SKM-1 treated with dmso at 0.1 percent for 144 hours (cell line): Measurements from ENCODE around the gene EMP3.
"Not testable (repeated sequence)": the region's sequence is repeated elsewhere in the genome, so short reads cannot be mapped to it uniquely, and the experiment has no call there.

Source experiments
- DNase-seq: peaks from one replicate; lab custom pipeline; 2025; ENCODE audit not compliant: unreplicated experiment; lab: John Stamatoyannopoulos, UW

EMP3 gene

DNA sequence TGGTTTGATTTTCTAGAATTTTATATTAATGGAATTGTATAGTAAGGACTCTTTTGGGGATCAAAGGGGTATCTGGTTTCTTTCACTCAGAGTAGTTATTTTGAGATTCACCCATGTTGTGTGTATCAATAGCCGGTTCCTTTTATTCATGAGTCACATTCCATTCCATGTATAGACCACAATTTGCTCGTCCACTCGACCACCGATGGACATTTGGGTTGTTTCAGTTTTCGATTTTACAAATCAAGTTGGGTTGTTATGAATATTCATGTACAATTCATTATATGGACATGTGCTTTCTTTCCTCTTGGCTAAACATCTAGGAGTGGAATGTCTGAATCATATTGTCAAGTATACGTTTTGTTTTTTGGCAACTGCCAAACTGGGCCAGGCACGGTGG lies 9.6 kb upstream of the EMP3 start:
- no peak for DNase-seq

DNA sequence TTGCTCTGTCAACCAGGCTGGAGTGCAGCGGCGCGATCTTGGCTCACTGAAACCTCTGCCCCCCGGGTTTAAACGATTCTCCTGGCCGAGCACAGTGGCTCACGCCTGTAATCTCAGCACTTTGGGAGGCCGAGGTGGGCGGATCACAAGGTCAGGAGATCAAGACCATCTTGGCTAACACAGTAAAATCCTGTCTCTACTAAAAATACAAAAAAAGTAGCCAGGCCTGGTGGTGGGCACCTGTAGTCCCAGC lies 7.7 kb upstream of the EMP3 start:
- DNase-seq: not testable (repeated sequence)

- no peak for DNase-seq
These were observed 6.9 kb upstream of the EMP3 start for GRCh38 chr19:48318286-48318987.

GRCh38 chr19:48319647-48320541 lies 5.5 kb upstream of the EMP3 start:
- DNase-seq: no peak

- peak; percentile 70 for DNase-seq
These were observed 4.1 kb upstream of the EMP3 start for GRCh38 chr19:48321372-48321621.

DNA sequence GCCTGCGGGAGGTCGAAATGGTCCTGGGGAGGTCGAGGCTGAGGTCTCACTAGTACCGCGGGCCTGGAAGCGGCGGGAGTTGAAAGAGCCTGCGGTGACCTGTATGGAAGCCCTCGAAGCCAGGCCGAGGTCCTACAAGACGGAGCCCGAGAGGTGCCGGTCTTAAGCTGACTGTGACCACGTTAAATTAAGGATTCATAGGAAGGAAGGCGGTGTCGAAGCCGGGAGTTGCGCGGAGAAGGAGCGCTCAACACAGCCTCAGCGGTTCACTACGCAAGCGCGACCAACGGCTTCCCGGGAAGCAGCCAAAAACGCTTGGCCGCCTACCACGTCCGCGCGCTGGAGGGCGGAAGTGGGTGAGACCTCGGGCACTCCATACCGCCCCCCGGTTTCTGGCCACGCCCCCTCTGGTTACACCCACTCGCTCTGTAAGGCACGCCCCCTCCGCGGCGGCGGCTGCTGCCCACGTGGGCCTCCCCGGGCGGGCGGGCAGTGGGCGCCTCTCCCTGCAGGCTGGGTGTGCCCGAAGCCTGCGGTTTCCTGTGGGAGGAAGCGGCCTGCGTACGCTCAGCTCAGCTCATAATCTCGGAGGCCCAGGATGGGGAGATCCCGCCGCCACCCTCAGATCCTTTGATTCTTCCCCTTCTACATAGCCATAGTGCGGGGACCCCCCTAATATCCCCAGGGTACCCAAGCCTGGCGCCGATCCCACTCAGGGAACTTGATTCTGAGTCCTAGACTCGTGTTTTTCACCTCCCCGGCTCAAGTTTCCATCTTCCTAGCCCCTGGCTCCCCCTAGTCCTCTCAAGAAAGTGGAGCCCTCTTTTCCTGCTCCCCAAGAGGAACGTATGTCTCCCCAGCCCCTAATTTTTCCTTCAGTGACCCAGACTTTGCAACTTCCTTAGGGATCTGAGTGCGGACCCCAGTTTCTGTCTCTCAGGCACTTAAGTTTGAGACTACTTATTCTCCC lies 3.4 kb upstream of the EMP3 start:
- DNase-seq: peak; percentile 77

- no peak for DNase-seq
These were observed 4.0 kb downstream of the EMP3 start for GRCh38 chr19:48329167-48329891.

- no peak for DNase-seq
These were observed 4.8 kb downstream of the EMP3 start for GRCh38 chr19:48330012-48330681.

- no peak for DNase-seq
These were observed 7.0 kb downstream of the EMP3 start for GRCh38 chr19:48332351-48332661.

- no peak for DNase-seq
These were observed 7.5 kb downstream of the EMP3 start for GRCh38 chr19:48332662-48333466.

DNA sequence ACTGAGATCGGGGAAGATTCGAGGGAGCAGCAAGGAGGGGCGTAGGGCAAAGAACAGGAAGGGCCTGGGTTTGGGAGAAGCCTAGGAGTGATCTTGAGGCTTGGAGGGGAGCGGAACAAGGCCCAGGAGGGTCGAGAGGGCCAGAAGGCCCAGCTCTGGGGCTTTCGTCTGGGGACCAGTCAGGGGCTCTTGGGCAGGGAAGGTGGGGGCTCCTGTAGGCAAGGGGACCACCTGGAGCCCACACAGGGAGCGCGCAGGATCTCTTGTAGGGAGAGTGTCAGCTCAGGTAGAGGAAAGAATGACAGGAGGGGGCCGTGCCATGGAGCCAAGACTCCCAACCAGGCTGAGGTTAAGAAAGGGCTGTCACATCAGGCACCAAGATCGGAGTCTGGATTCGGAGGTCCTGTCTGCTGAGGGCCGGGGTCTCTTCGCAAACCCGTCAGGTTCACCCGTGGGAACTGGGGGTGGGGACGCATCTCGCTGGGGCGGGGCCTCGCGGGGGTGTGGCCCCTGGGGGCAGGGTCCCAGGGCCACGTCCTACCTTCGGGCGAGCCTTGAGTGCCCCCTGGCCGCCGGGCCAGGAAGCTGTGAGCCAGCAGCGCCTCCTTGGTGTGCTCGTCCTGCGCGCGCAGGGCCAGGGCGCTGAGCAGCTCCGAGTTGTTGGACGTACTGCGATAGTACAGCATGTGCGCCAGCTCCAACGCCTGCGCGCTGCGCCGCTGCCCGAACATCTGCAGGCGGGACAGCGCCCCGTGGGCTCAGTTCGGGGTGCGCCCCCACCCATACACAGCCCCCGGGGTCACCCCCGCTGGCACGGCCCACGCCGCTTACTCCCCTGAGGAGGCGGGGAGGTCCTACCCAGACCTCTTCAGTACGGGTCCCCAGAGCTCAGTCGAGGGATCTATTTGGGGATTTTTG lies 8.4 kb downstream of the EMP3 start:
- no peak for DNase-seq

GRCh38 chr19:48338253-48338755 lies 13.0 kb downstream of the EMP3 start:
- no peak for DNase-seq

GRCh38 chr19:48338802-48339503 lies 13.6 kb downstream of the EMP3 start:
- DNase-seq: no peak

- no peak for DNase-seq
These were observed 15.6 kb downstream of the EMP3 start for GRCh38 chr19:48340995-48341394.

GRCh38 chr19:48341515-48342413 lies 16.4 kb downstream of the EMP3 start:
- DNase-seq: no peak

DNA sequence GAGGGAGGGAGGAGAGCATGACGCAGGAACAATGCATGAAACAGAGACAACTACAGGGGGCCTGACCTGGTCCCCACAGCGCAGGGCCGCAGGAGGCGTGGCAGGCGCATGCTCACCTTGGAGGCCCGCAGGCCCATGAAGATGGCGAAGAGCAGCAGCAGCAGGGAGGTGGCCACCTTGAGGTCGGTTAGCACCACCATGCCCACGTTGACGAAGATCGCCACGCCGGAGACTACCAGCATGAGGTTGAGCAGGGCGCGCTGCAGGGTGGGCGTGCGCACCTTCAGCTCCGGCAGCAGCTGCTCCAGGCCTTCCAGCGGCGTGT lies 17.0 kb downstream of the EMP3 start:
- no peak for DNase-seq

DNA sequence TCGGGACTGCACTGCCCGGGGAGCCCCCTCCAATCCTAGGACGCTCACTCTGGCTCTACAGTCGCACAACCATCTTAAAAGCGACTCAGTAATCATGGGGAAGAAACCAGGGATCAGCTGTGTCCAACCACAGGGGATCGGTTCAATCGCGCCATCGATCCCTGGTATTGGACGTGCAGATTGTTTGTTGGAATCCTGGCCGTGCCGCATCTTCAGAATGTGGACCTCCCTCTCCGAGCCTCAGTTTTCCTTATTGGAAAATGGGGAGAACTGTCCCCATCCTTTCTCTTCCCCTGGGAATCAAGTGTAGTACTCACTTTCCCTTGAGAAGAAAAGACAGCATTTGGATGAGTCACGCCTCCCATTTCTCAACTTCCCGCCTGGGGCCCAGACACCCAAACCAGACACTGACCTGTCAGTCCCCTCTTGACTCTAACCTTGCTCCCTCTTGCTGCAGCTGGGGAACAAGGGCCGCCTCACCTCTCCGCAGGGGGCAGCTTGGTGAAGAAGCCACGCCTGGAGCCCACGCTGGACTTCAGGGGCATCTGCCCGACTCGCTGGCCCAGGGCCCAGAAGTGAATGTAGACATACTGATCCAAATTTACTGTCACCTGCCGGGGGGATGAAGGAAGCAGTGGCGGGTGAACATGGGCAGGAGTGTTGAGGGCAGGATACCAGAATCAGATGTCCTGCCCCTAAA lies 17.6 kb downstream of the EMP3 start:
- DNase-seq: no peak
